HG03039 (cell line): Measurements from ENCODE around the gene SEPTIN8.

Experiments
- ATAC-seq: cut with Tn5 transposase; IDR thresholded peaks from one replicate; pipeline ENCODE4 v1.9.1; 2021; ENCODE audit warnings: mild to moderate bottlenecking, moderate library complexity; ENCODE audit not compliant: unreplicated experiment

SEPTIN8 gene

GRCh38 chr5:132766020-132766805 is 10.8 kb downstream of the SEPTIN8 start:
- no peak for ATAC-seq

GRCh38 chr5:132765311-132766019 is 11.6 kb downstream of the SEPTIN8 start:
- ATAC-seq = no peak

DNA sequence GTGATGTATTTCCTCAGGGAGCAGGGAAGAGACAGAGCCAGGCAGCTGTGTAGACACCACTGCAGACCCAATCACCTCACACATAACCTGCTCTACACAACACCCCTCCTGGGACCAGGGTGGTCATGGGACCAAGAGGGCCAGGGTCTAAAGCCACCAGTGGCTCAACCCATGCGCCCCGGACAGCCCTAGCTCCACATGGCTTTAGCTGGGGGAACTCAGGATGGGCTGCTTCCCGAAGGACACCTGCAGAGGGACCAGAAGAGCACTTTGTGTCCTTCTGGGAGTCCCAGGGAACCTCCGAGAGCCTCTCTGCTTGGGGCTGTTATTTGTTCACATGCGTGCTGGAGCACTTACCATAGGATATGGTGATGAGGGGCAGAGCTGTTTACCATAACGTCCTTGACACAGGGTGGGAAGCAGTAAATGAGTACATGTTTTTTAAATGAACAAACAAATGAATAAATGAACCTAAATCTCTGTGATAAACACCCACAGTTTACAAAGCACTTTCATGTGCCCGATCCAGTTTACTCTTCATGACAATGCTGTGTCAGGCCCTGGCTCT is 12.3 kb downstream of the SEPTIN8 start:
- ATAC-seq = no peak

DNA sequence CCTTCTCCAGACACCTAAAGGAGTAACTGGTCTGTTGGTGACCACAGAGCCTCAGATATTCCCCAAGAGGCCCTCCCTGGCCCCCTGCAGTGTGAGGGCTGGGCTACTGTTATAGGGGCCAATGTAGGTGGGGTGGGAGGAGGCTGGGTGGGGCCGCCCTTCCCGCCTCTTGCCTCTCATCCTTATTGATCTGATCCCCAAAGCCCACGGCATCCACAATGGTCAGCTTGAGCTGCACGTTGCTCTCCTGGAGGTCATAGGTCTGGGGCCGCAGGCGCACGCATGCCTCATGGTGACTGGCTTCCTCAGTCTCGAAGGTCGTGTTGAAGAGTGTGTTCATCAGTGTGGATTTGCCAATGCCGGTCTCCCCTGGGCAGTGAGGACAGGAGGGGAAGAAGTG is 13.0 kb downstream of the SEPTIN8 start:
- ATAC-seq = no peak

GRCh38 chr5:132763181-132764036 is 13.6 kb downstream of the SEPTIN8 start:
- no peak for ATAC-seq

GRCh38 chr5:132762246-132763000 is 14.6 kb downstream of the SEPTIN8 start:
- ATAC-seq = no peak

DNA sequence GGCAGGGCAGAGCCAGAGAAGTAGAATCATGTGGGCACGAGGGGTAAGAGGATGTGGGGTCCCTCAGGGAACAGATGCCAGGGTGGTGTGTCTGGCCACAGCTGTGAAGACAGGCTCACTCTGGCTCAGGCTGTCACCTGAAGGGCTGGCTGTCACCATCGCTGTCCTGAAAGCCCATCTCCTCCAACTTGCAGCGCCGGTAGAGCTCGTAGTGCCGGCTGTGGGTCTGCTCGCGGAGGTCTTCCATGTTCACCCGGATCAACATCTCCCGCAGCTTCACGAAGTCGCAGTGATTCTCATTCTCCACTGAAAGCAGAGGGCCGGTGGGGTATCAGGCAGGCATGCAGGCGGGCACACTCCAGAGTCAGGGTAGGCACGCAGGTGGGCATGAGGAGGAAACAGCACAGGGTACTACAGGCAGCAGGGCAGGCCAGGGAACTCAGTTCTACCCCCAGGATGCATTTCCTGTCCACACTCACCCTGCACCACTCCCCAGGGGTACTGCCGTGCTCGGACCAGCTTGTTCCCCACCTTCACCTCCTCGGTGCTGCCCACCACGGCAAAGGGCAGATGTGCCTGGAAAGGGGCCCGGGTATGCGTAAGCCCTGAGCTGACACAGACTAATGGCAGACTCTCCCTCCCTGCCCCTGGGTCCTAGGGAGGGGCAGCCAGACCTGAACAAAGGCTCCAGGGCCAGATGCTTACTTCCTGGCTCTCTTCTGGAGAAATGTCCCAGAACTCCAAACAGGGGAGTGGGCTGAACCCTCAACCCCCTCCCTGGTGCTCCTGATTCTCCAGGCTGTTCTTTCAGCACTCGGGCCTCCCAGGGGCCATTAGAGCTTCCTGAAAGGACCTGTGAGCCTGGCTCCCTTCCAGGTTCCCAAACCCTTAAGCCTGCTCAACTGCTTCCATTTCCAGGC is 15.5 kb downstream of the SEPTIN8 start:
- ATAC-seq = no peak

- no peak for ATAC-seq
Measured at GRCh38 chr5:132760601-132761317, 16.3 kb downstream of the SEPTIN8 start.

DNA sequence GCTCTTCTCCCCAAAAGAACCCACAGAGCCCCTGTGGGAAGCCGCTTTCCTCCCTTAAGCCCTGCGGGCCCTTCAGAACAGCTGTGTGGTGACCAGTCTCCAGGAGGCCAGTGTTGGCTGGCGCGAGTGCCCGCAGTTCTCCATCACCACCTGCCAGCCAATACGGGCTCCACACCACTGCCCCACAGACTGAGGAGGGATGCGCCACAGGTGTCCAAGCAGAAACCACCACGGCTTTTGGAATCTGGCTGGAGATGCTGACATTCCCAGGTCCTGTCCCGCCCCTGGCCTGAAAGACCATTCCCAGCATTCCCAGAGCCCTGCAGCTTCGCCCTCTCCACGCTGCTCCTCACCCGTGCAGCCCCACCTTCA is 17.0 kb downstream of the SEPTIN8 start:
- no peak for ATAC-seq

DNA sequence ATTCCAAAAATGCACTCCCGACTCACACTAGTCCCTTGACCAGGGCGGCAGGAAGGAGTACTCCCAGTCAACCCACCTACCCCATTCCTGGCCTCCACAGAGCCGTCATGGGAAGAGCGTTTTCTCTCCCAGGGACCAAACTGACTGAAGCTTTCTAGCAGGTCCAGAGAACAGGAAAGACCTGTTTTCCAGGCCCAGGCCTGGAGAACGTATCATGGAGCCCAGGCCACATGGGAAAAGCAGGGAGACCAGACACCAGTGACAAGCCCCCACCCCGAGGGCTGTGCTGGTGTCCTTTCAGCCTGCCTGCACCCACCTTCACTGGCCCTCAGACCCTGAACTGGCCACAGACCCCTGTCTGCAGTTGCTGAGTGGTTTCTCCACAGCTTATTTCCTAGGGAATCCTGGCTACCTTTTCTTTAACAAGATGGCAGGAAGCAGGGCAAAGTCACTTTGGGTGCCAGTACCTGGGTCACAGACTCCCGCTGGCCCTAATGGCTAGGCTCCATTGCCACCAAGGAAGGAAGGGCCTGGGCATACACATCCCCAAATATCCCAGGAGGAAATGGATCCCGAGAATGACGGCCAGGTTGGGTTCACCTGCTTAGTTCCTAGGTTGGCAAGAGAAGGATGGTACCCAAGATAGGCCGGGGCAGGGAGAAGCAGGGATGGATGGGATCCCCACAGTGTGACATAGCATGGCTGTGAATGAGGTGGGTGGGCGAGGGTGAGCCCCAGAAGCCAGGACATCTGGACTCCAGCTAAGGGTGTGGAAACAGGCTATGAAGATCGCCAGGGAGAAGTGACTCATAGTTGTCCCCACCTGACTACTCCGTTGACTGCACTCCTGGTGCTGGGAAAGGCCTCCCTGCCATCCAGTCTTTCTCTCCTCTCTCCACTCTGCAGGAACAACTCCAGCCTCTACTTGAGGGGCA is 17.7 kb downstream of the SEPTIN8 start:
- no peak for ATAC-seq

DNA sequence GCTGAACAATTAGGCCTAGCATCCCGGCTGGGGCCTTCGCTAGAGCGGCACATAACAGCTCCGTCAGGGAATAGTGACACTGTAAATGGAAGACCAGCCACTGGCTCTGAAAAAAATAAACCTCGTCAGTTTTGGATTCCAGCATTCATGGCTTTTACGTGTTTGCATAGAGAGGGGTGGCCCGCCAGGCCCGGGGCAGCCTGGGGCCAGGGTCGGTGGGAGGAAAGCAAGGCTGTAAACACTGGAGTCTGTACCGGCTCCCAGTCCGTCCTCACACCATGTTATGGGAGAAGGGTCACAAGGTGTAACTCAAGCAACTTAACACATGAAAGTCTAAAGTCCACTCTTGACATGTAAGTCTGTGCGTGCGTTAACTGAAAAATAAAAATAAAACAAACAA is 18.6 kb downstream of the SEPTIN8 start:
- ATAC-seq = no peak

DNA sequence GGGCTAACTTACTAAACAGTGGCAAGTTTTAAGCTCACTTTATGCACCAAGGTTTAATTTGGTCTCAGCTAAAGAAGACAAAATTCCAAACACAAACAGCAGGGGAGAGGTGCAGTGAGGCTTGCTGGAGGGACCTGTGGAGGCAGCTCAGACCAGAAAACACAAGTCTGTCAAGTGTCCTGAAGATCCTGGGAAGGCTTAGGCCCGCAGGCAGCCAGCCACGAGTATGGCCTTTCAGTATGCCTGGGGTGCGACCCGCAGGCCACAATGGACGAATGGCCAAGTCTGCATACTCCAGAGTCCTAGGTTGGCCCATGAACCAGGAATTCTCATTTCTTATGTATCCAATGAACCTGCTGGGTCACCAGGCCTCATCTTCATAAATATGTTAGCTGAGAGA is 20.5 kb downstream of the SEPTIN8 start:
- no peak for ATAC-seq

GRCh38 chr5:132754947-132755346 is 22.1 kb downstream of the SEPTIN8 start:
- ATAC-seq = no peak

GRCh38 chr5:132754111-132754510 is 22.9 kb downstream of the SEPTIN8 start:
- ATAC-seq = no peak

- ATAC-seq = no peak
Measured at GRCh38 chr5:132753135-132753987, 23.7 kb downstream of the SEPTIN8 start.

DNA sequence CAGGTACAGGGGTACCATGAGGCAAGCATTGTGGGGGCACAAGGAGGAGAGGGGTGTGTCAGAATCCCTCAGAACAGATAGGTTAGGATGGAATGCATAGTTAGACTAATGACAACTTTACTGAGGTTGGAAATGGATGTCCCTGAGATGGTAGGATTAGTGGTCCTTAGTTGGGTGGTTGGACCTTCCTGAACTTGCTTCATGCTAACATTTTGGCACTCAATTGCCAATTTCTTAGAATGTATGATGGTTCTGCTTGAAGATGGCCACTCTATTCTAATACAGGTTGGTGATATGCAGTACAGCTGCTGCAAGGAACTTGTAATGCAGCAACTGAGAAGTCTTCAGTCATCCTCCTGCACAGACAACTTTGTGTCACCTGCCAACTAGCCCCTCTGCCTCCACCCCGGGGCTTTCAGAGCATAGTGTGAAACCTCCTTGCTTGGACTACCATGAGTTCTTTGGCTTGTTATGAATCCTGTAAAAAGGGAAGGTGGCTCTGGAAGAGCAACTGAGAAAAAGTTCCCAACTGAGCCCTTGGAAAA is 24.4 kb downstream of the SEPTIN8 start:
- ATAC-seq = no peak
